ENCODE results near the gene GLIPR2.
"Not testable (repeated sequence)": the region's sequence is repeated elsewhere in the genome, so short reads cannot be mapped to it uniquely, and the experiment has no call there.

Gene GLIPR2

DNA sequence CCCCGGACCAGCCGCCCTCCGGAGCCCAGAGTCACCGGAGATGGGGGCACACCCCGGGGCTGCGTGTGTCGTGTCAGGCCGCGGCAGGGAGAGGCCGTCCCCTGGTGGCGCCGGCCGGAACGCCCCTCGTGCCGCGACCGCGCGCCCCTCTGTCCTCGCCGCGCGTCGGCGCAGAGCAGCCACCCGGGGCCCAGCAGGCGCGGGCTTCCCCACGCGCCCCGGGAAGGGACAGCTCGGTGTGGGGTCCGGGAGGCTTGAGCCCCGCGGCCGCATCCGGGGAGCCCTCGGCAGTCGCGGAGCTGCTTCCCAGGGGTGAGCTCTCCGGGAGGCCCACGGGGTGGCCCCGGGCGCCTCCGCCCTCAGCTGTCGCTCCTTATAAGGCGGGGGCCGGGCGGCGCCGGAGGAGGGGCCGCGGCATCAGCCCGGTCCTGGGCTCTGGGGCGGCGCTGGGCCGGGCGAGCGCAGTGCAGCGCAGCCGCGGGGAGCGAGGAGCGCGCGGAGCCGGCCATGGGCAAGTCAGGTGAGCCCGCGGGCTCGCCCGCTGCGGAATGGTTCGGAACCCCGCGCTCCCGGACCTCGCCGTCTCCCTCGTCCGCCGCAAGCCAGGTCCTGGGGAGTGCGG, at the start of gene GLIPR2:
Gene GLIPR2 (plus strand): TSS at position 462 of the 622 bp plus-strand sequence. CDS start 46 bp downstream, at position 508.
- Histone ChIP-seq H3K27ac (peak within 1 kb of the TSS; percentile 100), H3K4me3 (ENCODE audit: low read depth in 1 of 2, low read length in 1 of 2) (peak within 1 kb of the TSS; percentile 85 to 99), H3K36me3 (no peaks in the 10 kb centered on the region), H3K9me3 (no peaks in the 10 kb centered on the region), H3K27me3 (no peaks in the 10 kb centered on the region), H3K4me1 (ENCODE audit: control insufficient read depth in 1 of 2, insufficient read depth in 1 of 2, low read depth in 1 of 2, low read length in 1 of 2) (peaks cover 51 to 53% of the 10 kb centered on the region in 2 experiments)
- TF ChIP-seq, protein P1, sequence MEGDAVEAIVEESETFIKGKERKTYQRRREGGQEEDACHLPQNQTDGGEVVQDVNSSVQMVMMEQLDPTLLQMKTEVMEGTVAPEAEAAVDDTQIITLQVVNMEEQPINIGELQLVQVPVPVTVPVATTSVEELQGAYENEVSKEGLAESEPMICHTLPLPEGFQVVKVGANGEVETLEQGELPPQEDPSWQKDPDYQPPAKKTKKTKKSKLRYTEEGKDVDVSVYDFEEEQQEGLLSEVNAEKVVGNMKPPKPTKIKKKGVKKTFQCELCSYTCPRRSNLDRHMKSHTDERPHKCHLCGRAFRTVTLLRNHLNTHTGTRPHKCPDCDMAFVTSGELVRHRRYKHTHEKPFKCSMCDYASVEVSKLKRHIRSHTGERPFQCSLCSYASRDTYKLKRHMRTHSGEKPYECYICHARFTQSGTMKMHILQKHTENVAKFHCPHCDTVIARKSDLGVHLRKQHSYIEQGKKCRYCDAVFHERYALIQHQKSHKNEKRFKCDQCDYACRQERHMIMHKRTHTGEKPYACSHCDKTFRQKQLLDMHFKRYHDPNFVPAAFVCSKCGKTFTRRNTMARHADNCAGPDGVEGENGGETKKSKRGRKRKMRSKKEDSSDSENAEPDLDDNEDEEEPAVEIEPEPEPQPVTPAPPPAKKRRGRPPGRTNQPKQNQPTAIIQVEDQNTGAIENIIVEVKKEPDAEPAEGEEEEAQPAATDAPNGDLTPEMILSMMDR (IDR thresholded peaks at IDR 0.05): peak; percentile 77

GRCh38 chr9:36087054-36087453, 49.5 kb upstream of the GLIPR2 start:
- not testable (repeated sequence) for H3K36me3 ChIP-seq

GRCh38 chr9:36088020-36088419, 48.5 kb upstream of the GLIPR2 start:
- Histone ChIP-seq H3K36me3 (no peaks in the 10 kb centered on the region), H3K4me3 (ENCODE audit: low read depth in 1 of 2, low read length in 1 of 2) (no peak overlapping the region), H3K9me3 (no peaks in the 10 kb centered on the region), H3K27me3 (no peaks in the 10 kb centered on the region), H3K4me1 (ENCODE audit: control insufficient read depth in 1 of 2, insufficient read depth in 1 of 2, low read depth in 1 of 2, low read length in 1 of 2) (no peaks in the 10 kb centered on the region), H3K27ac (no peak overlapping the region)
- TF ChIP-seq, protein P1 (IDR thresholded peaks at IDR 0.05): no peak

More at GRCh38 chr9:36087054-36087453, 49.5 kb upstream of the GLIPR2 start:
- not testable (repeated sequence) for H3K4me3 ChIP-seq (ENCODE audit: low read depth in 1 of 2, low read length in 1 of 2); H3K27me3 ChIP-seq; H3K27ac ChIP-seq; H3K4me1 ChIP-seq (ENCODE audit: control insufficient read depth in 1 of 2, insufficient read depth in 1 of 2, low read depth in 1 of 2, low read length in 1 of 2); H3K9me3 ChIP-seq

GRCh38 chr9:36091026-36091953, 45.2 kb upstream of the GLIPR2 start:
- Histone ChIP-seq H3K36me3 (no peaks in the 10 kb centered on the region), H3K4me1 (ENCODE audit: control insufficient read depth in 1 of 2, insufficient read depth in 1 of 2, low read depth in 1 of 2, low read length in 1 of 2) (no peaks in the 10 kb centered on the region), H3K4me3 (ENCODE audit: low read depth in 1 of 2, low read length in 1 of 2) (no peak overlapping the region), H3K9me3 (no peaks in the 10 kb centered on the region), H3K27ac (no peak overlapping the region), H3K27me3 (no peaks in the 10 kb centered on the region)
- TF ChIP-seq, protein P1 (IDR thresholded peaks at IDR 0.05): no peak

GRCh38 chr9:36092014-36092413, 44.5 kb upstream of the GLIPR2 start:
- Histone ChIP-seq H3K27me3 (no peaks in the 10 kb centered on the region), H3K9me3 (no peaks in the 10 kb centered on the region), H3K4me3 (ENCODE audit: low read depth in 1 of 2, low read length in 1 of 2) (no peak overlapping the region), H3K36me3 (no peaks in the 10 kb centered on the region), H3K27ac (no peak overlapping the region), H3K4me1 (ENCODE audit: control insufficient read depth in 1 of 2, insufficient read depth in 1 of 2, low read depth in 1 of 2, low read length in 1 of 2) (no peaks in the 10 kb centered on the region)
- TF ChIP-seq, protein P1 (IDR thresholded peaks at IDR 0.05): no peak

Data from neutrophil (primary cell).